Neural cell (in vitro differentiated cells): ENCODE results near the gene FBLIM1.

Experiments
- EZH2 ChIP-seq: fragments of 200-600, 300-800 bp; shearing (Covaris generic), sonication (generic); IDR thresholded peaks from 2 replicates; pipeline ENCODE4 v1.6.1; 2014; ENCODE audit warnings: antibody characterized with exemption, low read length, borderline replicate concordance, mild to moderate bottlenecking; ENCODE audit not compliant: insufficient read depth, poor library complexity, severe bottlenecking
- POLR2AphosphoS5 ChIP-seq: IDR thresholded peaks from 2 replicates; pipeline ENCODE4 v1.6.1; 2012
- RAD21 ChIP-seq: fragments of 450-650 bp; conservative IDR thresholded peaks from 2 replicates; pipeline ENCODE4 v1.6.1; 2014; ENCODE audit warnings: antibody characterized with exemption, mild to moderate bottlenecking, moderate library complexity
- SMC3 ChIP-seq: fragments of 450-650 bp; conservative IDR thresholded peaks from 2 replicates; pipeline ENCODE4 v1.6.1; 2014; ENCODE audit warnings: antibody characterized with exemption, mild to moderate bottlenecking, moderate library complexity; ENCODE audit not compliant: poor library complexity
- TAF1 ChIP-seq: IDR thresholded peaks from 2 replicates; pipeline ENCODE4 v1.6.1; 2012; ENCODE audit warnings: low read depth
- TF ChIP-seq, protein P1 (sequence below): fragments of 450-650 bp; IDR thresholded peaks from 2 replicates; pipeline ENCODE4 v1.5.1; 2014; ENCODE audit warnings: antibody characterized with exemption, mild to moderate bottlenecking, moderate library complexity; ENCODE audit not compliant: poor library complexity, severe bottlenecking

DNA sequence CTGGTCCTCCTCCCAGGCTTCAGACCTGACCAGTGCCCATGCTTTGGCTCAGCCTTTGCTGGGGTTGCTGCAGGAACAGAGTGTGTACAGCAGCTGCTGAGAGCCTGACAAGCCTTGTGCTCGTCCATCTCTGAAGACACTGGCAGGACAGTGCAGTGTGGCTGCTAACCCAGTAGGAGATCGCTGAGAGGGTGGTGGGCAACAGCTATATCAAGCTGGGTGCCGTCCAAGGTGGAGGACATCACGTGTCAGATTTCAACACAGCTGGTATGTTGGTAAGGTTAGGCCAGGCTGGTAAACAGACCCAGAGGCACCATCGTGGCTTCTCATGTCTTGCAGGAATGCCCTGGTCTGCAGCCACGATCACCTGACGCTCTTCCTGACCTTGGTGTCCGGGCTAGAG is 40.4 kb upstream of the FBLIM1 start:
- TF ChIP-seq, protein P1, sequence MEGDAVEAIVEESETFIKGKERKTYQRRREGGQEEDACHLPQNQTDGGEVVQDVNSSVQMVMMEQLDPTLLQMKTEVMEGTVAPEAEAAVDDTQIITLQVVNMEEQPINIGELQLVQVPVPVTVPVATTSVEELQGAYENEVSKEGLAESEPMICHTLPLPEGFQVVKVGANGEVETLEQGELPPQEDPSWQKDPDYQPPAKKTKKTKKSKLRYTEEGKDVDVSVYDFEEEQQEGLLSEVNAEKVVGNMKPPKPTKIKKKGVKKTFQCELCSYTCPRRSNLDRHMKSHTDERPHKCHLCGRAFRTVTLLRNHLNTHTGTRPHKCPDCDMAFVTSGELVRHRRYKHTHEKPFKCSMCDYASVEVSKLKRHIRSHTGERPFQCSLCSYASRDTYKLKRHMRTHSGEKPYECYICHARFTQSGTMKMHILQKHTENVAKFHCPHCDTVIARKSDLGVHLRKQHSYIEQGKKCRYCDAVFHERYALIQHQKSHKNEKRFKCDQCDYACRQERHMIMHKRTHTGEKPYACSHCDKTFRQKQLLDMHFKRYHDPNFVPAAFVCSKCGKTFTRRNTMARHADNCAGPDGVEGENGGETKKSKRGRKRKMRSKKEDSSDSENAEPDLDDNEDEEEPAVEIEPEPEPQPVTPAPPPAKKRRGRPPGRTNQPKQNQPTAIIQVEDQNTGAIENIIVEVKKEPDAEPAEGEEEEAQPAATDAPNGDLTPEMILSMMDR: no peak
- no peak for TF ChIP-seq POLR2AphosphoS5
- no peak for TF ChIP-seq RAD21
- no peak for TF ChIP-seq SMC3
- TF ChIP-seq TAF1: no peak
- TF ChIP-seq EZH2: no peak
